ENCODE results near the gene PCDH1. TPM values are rescaled to one million over a fixed set of nuclear protein-coding genes. Genes with fewer than 3 reads are reported as not detected.

PCDH1 gene
- total RNA-seq, 4 donors from 2014 or later = 23.0 to 52.8 (median 30.9) TPM

DNA sequence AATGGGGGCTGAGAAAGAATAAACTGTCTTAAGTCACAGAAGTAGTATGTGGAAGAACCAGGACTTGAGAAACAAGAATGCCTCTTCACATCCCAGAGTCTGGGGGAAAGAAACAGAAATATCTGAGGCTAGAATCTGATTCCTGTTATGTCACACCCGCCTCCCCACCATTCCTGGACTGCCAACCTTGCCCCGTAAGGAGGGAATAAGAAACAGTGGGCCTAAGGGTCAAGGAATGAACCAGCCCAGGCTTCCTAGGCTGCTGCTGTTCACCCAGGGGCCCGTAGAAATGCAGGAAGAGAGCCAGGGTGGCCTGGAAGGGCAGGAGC lies 4.3 kb downstream of the PCDH1 start:
- 61 to 63% methylated on average over 1 to 3 of the region's 3 CpGs for WGBS, 2 donors (ENCODE audit: low coverage in 1 of 2)
- H3K4me1 ChIP-seq = peaks cover 0 to 64% (median 16%) of the 10 kb centered on the region in 3 donors

DNA sequence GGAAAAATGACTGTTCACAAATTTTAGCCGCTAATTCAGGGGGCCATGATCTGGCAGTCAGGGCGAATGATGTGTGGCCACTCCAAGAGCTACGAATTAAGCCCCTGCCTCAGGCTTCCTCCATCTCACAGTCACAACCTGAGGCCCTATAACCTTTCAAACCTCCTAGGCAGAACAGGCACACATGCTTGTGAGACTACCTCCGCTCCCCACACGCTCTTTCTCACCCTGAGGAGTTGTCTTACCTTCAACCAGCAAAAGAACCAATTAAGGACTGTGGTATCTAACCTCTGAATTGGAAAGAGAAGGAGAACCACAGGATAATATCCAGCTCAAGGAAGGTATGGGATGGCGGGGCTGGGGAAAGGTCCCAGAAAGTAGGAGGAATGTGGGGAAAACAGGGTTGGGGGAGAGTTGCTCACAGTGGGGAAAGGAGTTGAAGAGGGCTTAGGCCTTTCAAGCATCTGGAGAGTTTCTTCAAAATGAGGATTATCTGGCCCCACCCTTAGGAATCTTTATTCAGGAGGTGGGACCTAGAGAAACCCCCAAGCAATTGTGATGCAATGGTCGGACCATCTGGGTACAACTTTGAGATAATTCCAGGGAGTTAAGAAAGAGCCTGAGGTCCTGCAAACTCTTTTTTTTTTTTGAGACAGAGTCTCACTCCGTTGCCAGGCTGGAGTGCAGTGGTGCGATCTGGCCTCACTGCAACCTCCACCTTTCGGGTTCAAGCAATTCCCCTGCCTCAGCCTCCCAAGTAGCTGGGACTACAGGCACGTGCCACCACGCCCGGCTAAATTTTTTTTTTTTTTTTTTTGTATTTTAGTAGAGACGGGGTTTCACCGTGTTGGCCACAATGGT lies 5.5 kb downstream of the PCDH1 start:
- Histone ChIP-seq H3K36me3 (peaks cover 0 to 11% of the 10 kb centered on the region in 2 donors), H3K27ac (no peak overlapping the region), H3K9me3 (no peaks in the 10 kb centered on the region), H3K4me3 (no peak overlapping the region), H3K4me1 (peaks cover 0 to 55% (median 14%) of the 10 kb centered on the region in 3 donors), H3K27me3 (peaks cover 86% of the 10 kb centered on the region)
- ATAC-seq = no peak
- 67 to 71% methylated on average over 10 to 11 of the region's 15 CpGs for WGBS, 2 donors (ENCODE audit: low coverage in 1 of 2)
- no peak for TF ChIP-seq POLR2A (IDR thresholded peaks at IDR 0.05)
- TF ChIP-seq EP300 (IDR thresholded peaks at IDR 0.05) = no peak
- TF ChIP-seq, protein P1, sequence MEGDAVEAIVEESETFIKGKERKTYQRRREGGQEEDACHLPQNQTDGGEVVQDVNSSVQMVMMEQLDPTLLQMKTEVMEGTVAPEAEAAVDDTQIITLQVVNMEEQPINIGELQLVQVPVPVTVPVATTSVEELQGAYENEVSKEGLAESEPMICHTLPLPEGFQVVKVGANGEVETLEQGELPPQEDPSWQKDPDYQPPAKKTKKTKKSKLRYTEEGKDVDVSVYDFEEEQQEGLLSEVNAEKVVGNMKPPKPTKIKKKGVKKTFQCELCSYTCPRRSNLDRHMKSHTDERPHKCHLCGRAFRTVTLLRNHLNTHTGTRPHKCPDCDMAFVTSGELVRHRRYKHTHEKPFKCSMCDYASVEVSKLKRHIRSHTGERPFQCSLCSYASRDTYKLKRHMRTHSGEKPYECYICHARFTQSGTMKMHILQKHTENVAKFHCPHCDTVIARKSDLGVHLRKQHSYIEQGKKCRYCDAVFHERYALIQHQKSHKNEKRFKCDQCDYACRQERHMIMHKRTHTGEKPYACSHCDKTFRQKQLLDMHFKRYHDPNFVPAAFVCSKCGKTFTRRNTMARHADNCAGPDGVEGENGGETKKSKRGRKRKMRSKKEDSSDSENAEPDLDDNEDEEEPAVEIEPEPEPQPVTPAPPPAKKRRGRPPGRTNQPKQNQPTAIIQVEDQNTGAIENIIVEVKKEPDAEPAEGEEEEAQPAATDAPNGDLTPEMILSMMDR (IDR thresholded peaks at IDR 0.05) = no peak
- TF ChIP-seq POLR2AphosphoS5 (IDR thresholded peaks at IDR 0.05) = no peak

More for the DNA sequence above, 4.3 kb downstream of the PCDH1 start:
- Histone ChIP-seq H3K9me3 (no peaks in the 10 kb centered on the region), H3K36me3 (no peaks in the 10 kb centered on the region), H3K4me3 (peak overlapping the region in 1 of 2 donors; percentile 80), H3K27ac (peak overlapping the region in 3 of 4 donors; percentile 57 to 81 (median 59)), H3K27me3 (peaks cover 88% of the 10 kb centered on the region)
- TF ChIP-seq EP300 (IDR thresholded peaks at IDR 0.05) (no peak), POLR2A (IDR thresholded peaks at IDR 0.05) (no peak), POLR2AphosphoS5 (IDR thresholded peaks at IDR 0.05) (no peak)
- TF ChIP-seq, protein P1 (IDR thresholded peaks at IDR 0.05) = no peak
- no peak for ATAC-seq

DNA sequence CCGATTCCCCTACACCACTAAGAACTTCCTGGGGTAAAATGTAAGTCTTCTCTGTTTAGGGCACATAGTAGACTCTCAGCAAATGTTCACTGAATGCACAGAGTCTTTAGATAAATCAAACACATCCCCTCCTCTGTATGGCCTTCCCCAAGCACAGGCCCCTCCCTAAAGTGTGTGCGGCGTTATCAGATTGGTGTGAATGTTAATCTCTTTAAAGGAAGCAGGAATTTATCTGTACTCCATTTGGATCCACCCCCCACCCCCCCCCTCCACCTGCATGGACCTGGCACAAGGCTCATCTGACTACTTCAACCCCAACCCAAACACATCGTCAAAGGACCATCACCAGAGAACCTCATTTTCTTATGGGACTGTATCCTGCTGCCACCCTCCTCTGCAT lies 6.3 kb downstream of the PCDH1 start:
- no peak overlapping the region for H3K4me3 ChIP-seq
- no peaks in the 10 kb centered on the region for H3K9me3 ChIP-seq
- TF ChIP-seq EP300 (IDR thresholded peaks at IDR 0.05) = no peak
- TF ChIP-seq, protein P1 (IDR thresholded peaks at IDR 0.05) = no peak
- TF ChIP-seq POLR2AphosphoS5 (IDR thresholded peaks at IDR 0.05) = no peak
- TF ChIP-seq POLR2A (IDR thresholded peaks at IDR 0.05) = no peak
- peaks cover 0 to 46% (median 11%) of the 10 kb centered on the region in 3 donors for H3K4me1 ChIP-seq
- H3K27ac ChIP-seq = no peak overlapping the region
- H3K27me3 ChIP-seq = peaks cover 78% of the 10 kb centered on the region
- peaks cover 0 to 13% of the 10 kb centered on the region in 2 donors for H3K36me3 ChIP-seq
- no peak for ATAC-seq
- 41 to 75% methylated on average over 3 to 4 of the region's 4 CpGs for WGBS, 2 donors (ENCODE audit: low coverage in 1 of 2)

DNA sequence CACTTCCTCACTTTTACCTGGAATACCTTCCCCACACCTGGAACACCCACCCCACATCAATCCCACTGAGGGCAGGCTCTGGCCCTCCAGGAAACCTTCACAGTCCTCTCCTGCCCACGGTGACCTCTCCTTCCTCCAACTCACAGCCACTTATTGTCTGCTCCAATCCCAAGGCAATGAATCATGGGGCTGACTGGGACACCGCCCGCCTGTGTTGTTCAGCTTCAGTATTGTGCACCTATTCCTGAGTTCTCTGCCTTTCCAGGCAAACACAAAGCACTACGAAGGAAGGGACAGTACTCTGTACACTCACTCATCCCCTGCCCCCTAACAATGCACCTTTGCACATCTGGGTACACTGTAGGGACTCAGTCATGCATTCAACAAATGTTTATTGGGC lies 7.3 kb downstream of the PCDH1 start:
- H3K27ac ChIP-seq = no peak overlapping the region
- no peaks in the 10 kb centered on the region for H3K9me3 ChIP-seq
- no peak for ATAC-seq

More for the DNA sequence above, 7.3 kb downstream of the PCDH1 start:
- WGBS, 2 donors (ENCODE audit: low coverage in 1 of 2) = 53 to 61% methylated on average over 3 to 4 of the region's 4 CpGs
- no peak overlapping the region for H3K4me3 ChIP-seq
- peaks cover 68% of the 10 kb centered on the region for H3K27me3 ChIP-seq
- peaks cover 0 to 13% of the 10 kb centered on the region in 2 donors for H3K36me3 ChIP-seq
- peaks cover 0 to 36% (median 1%) of the 10 kb centered on the region in 3 donors for H3K4me1 ChIP-seq
- TF ChIP-seq EP300 (IDR thresholded peaks at IDR 0.05) (no peak), POLR2A (IDR thresholded peaks at IDR 0.05) (no peak), POLR2AphosphoS5 (IDR thresholded peaks at IDR 0.05) (no peak)
- TF ChIP-seq, protein P1 (IDR thresholded peaks at IDR 0.05) = no peak

All from gastroesophageal sphincter (tissue), 4 donors.